ENCODE measurements around the gene PLXNA4.

PLXNA4 gene

DNA sequence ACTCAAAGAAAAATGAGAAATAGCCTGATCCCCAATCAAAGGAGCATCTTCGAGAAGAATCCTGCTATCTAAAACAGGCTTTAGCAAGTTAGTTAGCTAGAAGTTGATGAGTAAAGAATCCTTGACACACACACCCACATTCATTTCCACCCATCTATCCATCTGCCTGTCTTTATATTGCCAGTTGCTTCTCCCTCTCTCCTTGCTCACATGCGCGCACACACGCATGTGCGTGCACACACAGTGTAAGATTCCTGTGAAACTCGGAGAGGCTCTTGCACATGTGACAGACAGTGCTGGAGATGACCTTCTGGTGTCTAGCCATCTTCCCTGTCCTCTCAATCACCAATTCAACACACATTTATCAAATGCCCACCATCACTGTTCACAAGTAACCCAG lies 393.3 kb downstream of the PLXNA4 start:
- TF ChIP-seq CTCF (IDR thresholded peaks at IDR 0.05) = no peak

DNA sequence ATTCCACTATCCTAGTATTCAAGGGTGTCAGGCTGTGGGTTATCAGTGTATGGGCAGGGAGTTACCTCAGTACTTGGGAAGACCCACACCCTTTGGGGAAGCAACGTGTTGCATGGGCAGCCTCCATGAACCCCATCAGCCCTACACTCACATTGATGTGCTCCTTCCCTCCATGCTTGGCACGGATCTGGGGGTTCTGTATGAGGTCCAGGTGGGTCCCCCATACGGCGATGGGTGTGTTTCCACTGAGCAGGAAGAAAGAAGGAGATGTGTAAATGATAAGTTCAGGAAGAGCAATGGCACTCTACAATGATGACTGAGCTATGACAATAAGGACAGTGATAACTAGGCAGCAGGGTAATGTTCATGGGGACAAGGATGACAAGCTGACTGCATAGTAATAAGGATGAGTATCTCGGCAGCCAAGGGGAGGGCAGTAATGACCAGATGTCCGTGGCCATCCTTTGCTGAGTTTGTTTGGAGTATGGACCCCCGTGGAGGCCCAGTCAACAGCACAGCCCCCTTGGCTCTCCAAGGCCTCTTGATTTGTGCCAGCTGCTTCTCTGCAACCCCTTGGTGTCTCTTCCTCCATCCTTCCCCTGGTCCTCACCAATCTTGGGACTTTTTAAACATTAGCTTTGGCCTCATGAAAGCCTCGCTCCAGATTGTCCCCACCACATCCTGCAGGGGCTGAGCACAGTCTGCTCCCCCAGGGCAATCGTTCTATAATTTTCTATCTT lies 394.2 kb downstream of the PLXNA4 start:
- TF ChIP-seq CTCF (IDR thresholded peaks at IDR 0.05) = no peak

GRCh38 chr7:132181371-132181770 lies 394.9 kb downstream of the PLXNA4 start:
- TF ChIP-seq CTCF (IDR thresholded peaks at IDR 0.05) = no peak

DNA sequence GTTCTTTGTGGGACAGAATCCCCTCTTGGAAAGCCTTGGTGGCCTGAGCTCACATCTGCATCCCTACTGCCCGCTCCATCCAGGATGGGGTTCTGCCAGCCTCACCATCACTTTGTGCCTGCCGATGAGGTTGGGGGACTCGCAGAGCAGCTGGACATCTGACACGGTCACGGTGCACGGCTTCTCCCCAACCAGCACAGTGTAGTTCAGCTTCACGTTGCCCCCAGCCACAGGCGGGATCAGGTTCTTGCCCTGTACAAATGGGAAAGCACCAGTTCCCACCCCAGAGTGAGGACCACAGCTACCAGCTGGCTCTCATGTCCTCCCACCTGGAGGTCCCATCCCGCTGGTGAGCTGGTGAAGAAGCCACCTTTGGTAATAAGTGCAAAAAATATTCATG lies 395.8 kb downstream of the PLXNA4 start:
- TF ChIP-seq CTCF (IDR thresholded peaks at IDR 0.05) = no peak

DNA sequence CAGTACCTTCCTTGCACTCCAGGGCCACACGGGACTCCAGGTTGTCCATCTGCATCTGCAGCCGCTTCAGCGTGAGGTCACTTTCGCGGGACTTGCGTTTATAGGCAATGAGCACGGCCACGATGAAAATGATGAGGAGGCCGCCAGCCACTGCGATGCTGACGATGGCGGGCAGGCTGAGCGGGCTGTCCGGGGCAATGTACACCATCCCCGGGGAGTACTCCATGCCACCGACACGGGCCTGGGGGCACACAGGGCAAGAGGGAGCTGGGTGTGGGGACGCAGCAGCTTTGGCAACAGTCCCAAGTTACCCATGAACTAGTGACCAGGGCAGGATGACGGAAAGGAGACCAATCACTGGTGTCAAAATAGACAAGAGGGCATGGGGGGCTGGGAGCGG lies 396.6 kb downstream of the PLXNA4 start:
- TF ChIP-seq CTCF (IDR thresholded peaks at IDR 0.05) = no peak

DNA sequence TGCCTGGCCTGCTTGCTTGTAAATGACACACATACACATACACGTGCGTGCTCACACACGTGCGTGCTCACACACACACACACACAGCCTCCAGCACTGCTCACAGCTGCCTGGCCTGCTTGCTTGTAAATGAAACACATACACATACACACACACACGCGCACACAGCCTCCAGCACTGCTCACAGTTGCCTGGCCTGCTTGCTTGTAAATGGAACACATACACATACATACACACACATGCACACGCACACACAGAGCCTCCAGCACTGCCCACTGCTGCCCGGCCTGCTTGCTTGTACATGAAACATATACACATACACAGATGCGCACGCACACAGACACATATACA lies 397.2 kb downstream of the PLXNA4 start:
- no peak for TF ChIP-seq CTCF (IDR thresholded peaks at IDR 0.05)

DNA sequence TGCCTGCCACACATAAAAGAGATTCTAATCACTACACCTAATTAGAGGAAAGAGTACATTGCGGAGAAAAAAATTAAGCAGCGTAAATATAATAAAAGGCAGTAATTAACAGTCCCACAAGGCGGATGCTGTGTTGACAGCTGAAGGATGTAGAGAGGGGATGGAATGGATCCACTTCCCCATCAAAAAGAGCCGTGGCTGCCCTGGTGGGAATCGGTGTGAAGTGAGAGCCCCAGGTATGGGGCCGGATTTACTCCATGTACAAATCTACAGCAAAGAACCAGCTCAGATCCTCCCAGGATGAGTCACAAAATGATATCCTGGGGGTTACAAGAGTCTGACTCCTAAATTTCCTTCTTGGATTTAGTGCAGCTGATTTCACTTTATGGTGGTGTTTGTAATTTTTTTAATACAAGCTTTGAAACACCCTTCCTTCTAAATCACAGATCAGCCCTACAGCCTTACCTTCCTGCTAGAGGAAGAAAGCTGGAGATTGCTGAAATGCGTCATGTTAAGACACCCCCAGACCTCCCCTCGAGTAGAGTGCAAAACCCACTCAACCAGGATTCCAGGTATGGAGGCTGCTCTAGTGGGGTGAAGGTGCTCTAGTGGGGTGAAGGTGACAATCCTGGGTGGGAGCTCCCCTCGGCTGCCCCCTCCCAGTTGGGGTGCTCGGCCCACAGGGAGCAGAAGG lies 398.4 kb downstream of the PLXNA4 start:
- TF ChIP-seq CTCF (IDR thresholded peaks at IDR 0.05) = no peak

Measured in LNCAP (cell line).